Suprapubic skin (tissue), 4 donors: ENCODE data around the gene FERMT1. TPM values are rescaled to one million over a fixed set of nuclear protein-coding genes. Genes with fewer than 3 reads are reported as not detected.
"Not testable (repeated sequence)": the region's sequence is repeated elsewhere in the genome, so short reads cannot be mapped to it uniquely, and the experiment has no call there.

Source experiments
- DNase-seq, 2 donors: peaks; one replicate each; pipeline ENCODE4 v3.0.0-alpha.2; 2019; ENCODE audit warnings: low spot score in 2 of 2
- H3K27ac ChIP-seq: fragments of 200-600 bp; sonication (generic); one replicate; pipeline ENCODE4 v1.5.1; 2019
- H3K27me3 ChIP-seq: fragments of 200-600 bp; sonication (generic); one replicate; pipeline ENCODE4 v1.5.1; 2019
- H3K36me3 ChIP-seq: fragments of 200-600 bp; sonication (generic); one replicate; pipeline ENCODE4 v1.5.1; 2019
- H3K4me1 ChIP-seq: fragments of 200-600 bp; sonication (generic); one replicate; pipeline ENCODE4 v1.5.1; 2019
- H3K4me3 ChIP-seq: fragments of 200-600 bp; sonication (generic); one replicate; pipeline ENCODE4 v1.5.1; 2019; ENCODE audit warnings: mild to moderate bottlenecking
- H3K9me3 ChIP-seq: fragments of 200-600 bp; sonication (generic); one replicate; pipeline ENCODE4 v1.5.1; 2019
- CTCF ChIP-seq, 2 donors: fragments of 200-600 bp in 1 of 2; fragments of 450-650 bp in 1 of 2; sonication (generic) in 1 of 2; IDR thresholded peaks; one replicate each; pipeline ENCODE4 v1.5.1; 2016 to 2019; ENCODE audit warnings: antibody characterized with exemption in 2 of 2, mild to moderate bottlenecking in 1 of 2, moderate library complexity in 1 of 2
- EP300 ChIP-seq: sonication (generic); formaldehyde crosslinking; IDR thresholded peaks from one replicate; pipeline ENCODE4 v1.6.1; 2017; ENCODE audit warnings: antibody characterized with exemption
- POLR2A ChIP-seq, 2 donors: fragments of 450-650 bp; IDR thresholded peaks; one replicate each; pipeline ENCODE4 v1.6.1; 2017; ENCODE audit warnings: antibody characterized with exemption in 2 of 2, mild to moderate bottlenecking in 2 of 2, moderate library complexity in 2 of 2
- POLR2AphosphoS5 ChIP-seq, 3 donors: sonication (generic); formaldehyde crosslinking; IDR thresholded peaks; one replicate each; pipeline ENCODE4 v1.6.1; 2017; ENCODE audit warnings: antibody characterized with exemption in 3 of 3
- WGBS: methylation state at CpG from one replicate; pipeline ENCODE4 v1.1.5; 2018; 5-methylcytosine and 5-hydroxymethylcytosine counted together
- total RNA-seq, 4 donors: library from RNA; depleted of rRNA; stranded (reverse); fragments of >200 nt; gene quantifications; one replicate each; pipeline ENCODE4 v1.1.0, GENCODE V29; 2016

The FERMT1 gene
- total RNA-seq, 4 donors from 2014 or later = 32.9 to 53.4 (median 37.5) TPM

GRCh38 chr20:6115221-6115895, 7.5 kb downstream of the FERMT1 start:
- peaks cover 10% of the 10 kb centered on the region for H3K9me3 ChIP-seq
- H3K4me3 ChIP-seq = no peak overlapping the region
- no peaks in the 10 kb centered on the region for H3K4me1 ChIP-seq
- no peak for DNase-seq
- peaks cover 38% of the 10 kb centered on the region for H3K36me3 ChIP-seq
- no peak for TF ChIP-seq EP300
- no peak for TF ChIP-seq POLR2AphosphoS5 (IDR thresholded peaks at IDR 0.05)
- no peak for TF ChIP-seq CTCF (IDR thresholded peaks at IDR 0.05)
- TF ChIP-seq POLR2A (IDR thresholded peaks at IDR 0.05) = no peak
- no peak overlapping the region for H3K27ac ChIP-seq
- 95% methylated on average over 3 of the region's 3 CpGs for WGBS
- H3K27me3 ChIP-seq = no peaks in the 10 kb centered on the region

- TF ChIP-seq POLR2A (IDR thresholded peaks at IDR 0.05) (no peak), POLR2AphosphoS5 (IDR thresholded peaks at IDR 0.05) (no peak), CTCF (IDR thresholded peaks at IDR 0.05) (no peak), EP300 (no peak)
- H3K4me1 ChIP-seq = no peaks in the 10 kb centered on the region
- H3K27me3 ChIP-seq = no peaks in the 10 kb centered on the region
- H3K4me3 ChIP-seq = no peak overlapping the region
- peaks cover 10% of the 10 kb centered on the region for H3K9me3 ChIP-seq
- no peak for DNase-seq
- H3K36me3 ChIP-seq = peaks cover 43% of the 10 kb centered on the region
- WGBS = 84% methylated on average over 1 of the region's 1 CpG
- no peak overlapping the region for H3K27ac ChIP-seq
Measured at GRCh38 chr20:6114696-6115095, 8.1 kb downstream of the FERMT1 start.

- H3K9me3 ChIP-seq = peaks cover 10% of the 10 kb centered on the region
- WGBS = 78% methylated on average over 3 of the region's 3 CpGs
- no peak overlapping the region for H3K4me3 ChIP-seq
- H3K4me1 ChIP-seq = no peaks in the 10 kb centered on the region
- H3K27ac ChIP-seq = no peak overlapping the region
- H3K36me3 ChIP-seq = peaks cover 49% of the 10 kb centered on the region
- TF ChIP-seq EP300 = no peak
- no peak for TF ChIP-seq POLR2AphosphoS5 (IDR thresholded peaks at IDR 0.05)
- TF ChIP-seq POLR2A (IDR thresholded peaks at IDR 0.05) = no peak
- TF ChIP-seq CTCF (IDR thresholded peaks at IDR 0.05) = no peak
- DNase-seq = no peak
- H3K27me3 ChIP-seq = no peaks in the 10 kb centered on the region
Measured at GRCh38 chr20:6113951-6114350, 8.9 kb downstream of the FERMT1 start.

- H3K4me3 ChIP-seq, H3K27ac ChIP-seq, H3K4me1 ChIP-seq, H3K27me3 ChIP-seq, DNase-seq: not testable (repeated sequence)
- H3K36me3 ChIP-seq = peaks cover 51% of the 10 kb centered on the region
- 92% methylated on average over 2 of the region's 2 CpGs for WGBS
- peaks cover 10% of the 10 kb centered on the region for H3K9me3 ChIP-seq
Measured at GRCh38 chr20:6112965-6113364, 9.9 kb downstream of the FERMT1 start.

GRCh38 chr20:6108330-6108729, 14.5 kb downstream of the FERMT1 start:
- no peak overlapping the region for H3K4me3 ChIP-seq
- H3K36me3 ChIP-seq = peaks cover 34% of the 10 kb centered on the region
- no peak for DNase-seq
- no peaks in the 10 kb centered on the region for H3K4me1 ChIP-seq
- WGBS = 79% methylated on average over 3 of the region's 3 CpGs
- H3K27ac ChIP-seq = no peak overlapping the region
- peaks cover 4% of the 10 kb centered on the region for H3K9me3 ChIP-seq
- H3K27me3 ChIP-seq = no peaks in the 10 kb centered on the region
- no peak for TF ChIP-seq CTCF (IDR thresholded peaks at IDR 0.05)
- TF ChIP-seq EP300 = no peak
- no peak for TF ChIP-seq POLR2A (IDR thresholded peaks at IDR 0.05)
- no peak for TF ChIP-seq POLR2AphosphoS5 (IDR thresholded peaks at IDR 0.05)
